ENCODE data around the gene MRPL10. TPM values are rescaled to one million over a fixed set of nuclear protein-coding genes. Genes with fewer than 3 reads are reported as not detected.
A peak's percentile ranks its signal among the peaks of the same experiment; 100 is the strongest.

Gene MRPL10
- total and polyA plus RNA-seq, 2 experiments from 2014 or later: 50.2 to 74.7 TPM

DNA sequence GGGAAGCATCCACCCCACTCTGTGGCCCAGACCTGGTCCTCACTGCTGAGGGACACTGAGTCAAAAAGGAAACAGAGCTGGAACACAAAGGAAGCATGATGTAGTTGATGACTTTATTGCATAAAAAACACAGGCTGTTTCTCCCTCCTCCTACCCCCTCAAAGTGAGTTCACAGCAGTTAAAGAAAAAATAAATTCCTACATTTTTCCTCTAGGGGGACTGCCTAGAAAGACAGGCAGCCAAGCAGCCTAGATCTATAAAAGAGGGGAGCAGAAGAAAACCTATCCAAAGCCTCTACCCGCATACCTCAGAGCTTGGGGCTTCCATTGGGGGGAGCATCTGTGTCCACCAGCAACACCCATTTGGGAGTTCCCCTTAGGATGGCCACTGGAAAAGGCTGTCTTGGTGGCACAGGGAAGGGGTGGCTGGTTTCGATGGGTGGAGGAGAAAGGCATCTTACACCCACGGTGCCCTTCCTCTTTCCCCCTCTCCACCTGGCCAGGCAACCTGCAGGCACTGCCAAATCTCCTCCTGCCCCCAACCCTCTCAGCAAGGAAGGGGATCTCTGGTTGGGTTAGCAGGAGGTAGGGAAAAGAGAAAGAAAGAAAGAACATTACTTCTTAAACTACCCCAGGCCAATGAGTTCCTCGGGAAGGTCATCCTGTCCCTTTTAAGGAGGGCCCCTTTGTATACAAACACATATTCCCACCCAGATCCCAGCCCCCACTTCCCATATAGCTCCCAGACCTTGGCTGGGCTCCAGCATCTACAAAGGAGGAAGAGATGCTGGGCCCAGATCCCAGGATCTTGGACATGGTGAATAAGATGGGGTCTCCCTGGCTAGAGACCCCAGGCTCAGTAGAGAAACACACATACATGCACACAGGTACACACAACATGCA, 13.7 kb upstream of the MRPL10 start:
- peak; percentile 57 for DNase-seq (ENCODE audit: low spot score)
- no peak for ATAC-seq
- H2AFZ ChIP-seq: no peak overlapping the region
- H3K9me3 Mint-ChIP-seq: no peaks in the 10 kb centered on the region
- peaks cover 52% of the 10 kb centered on the region for H3K4me1 Mint-ChIP-seq
- TF ChIP-seq POLR2AphosphoS5 (IDR thresholded peaks at IDR 0.05; ENCODE audit: low read depth): no peak
- TF ChIP-seq, protein P1, sequence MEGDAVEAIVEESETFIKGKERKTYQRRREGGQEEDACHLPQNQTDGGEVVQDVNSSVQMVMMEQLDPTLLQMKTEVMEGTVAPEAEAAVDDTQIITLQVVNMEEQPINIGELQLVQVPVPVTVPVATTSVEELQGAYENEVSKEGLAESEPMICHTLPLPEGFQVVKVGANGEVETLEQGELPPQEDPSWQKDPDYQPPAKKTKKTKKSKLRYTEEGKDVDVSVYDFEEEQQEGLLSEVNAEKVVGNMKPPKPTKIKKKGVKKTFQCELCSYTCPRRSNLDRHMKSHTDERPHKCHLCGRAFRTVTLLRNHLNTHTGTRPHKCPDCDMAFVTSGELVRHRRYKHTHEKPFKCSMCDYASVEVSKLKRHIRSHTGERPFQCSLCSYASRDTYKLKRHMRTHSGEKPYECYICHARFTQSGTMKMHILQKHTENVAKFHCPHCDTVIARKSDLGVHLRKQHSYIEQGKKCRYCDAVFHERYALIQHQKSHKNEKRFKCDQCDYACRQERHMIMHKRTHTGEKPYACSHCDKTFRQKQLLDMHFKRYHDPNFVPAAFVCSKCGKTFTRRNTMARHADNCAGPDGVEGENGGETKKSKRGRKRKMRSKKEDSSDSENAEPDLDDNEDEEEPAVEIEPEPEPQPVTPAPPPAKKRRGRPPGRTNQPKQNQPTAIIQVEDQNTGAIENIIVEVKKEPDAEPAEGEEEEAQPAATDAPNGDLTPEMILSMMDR (conservative IDR thresholded peaks at IDR 0.05; ENCODE audit: low read depth in 2 of 2): peak; percentile 21 to 50; a peak in 3 of 4 replicates
- TF ChIP-seq, protein P2, sequence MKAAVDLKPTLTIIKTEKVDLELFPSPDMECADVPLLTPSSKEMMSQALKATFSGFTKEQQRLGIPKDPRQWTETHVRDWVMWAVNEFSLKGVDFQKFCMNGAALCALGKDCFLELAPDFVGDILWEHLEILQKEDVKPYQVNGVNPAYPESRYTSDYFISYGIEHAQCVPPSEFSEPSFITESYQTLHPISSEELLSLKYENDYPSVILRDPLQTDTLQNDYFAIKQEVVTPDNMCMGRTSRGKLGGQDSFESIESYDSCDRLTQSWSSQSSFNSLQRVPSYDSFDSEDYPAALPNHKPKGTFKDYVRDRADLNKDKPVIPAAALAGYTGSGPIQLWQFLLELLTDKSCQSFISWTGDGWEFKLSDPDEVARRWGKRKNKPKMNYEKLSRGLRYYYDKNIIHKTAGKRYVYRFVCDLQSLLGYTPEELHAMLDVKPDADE (IDR thresholded peaks at IDR 0.05): no peak
- no peak overlapping the region for H3K4me3 Mint-ChIP-seq
- peaks cover 4% of the 10 kb centered on the region; the same call in 1 of the 2 replicates for H4K20me1 ChIP-seq (replicated peaks; ENCODE audit: insufficient read depth)
- H3K4me2 ChIP-seq: no peak overlapping the region
- H3K36me3 ChIP-seq (ENCODE audit: insufficient read depth): no peaks in the 10 kb centered on the region
- peaks cover 66% of the 10 kb centered on the region for H3K27me3 ChIP-seq (ENCODE audit: insufficient read depth)
- no peaks in the 10 kb centered on the region for H3K9me2 ChIP-seq (ENCODE audit: insufficient read depth)
- peaks cover 10% of the 10 kb centered on the region; the same call in 1 of the 2 replicates for H3F3A ChIP-seq (replicated peaks; ENCODE audit: low read depth)
- H3K36me3 Mint-ChIP-seq (ENCODE audit: low read depth): no peaks in the 10 kb centered on the region
- H3K27ac Mint-ChIP-seq: no peak overlapping the region
- H3K4me1 ChIP-seq (ENCODE audit: insufficient read depth): peaks cover 29% of the 10 kb centered on the region; the same call in 1 of the 2 replicates
- H3K4me3 ChIP-seq: no peak overlapping the region
- peaks cover 59% of the 10 kb centered on the region for H3K27me3 Mint-ChIP-seq (ENCODE audit: insufficient read depth, low read depth, poor library complexity)
- H3K27ac ChIP-seq (ENCODE audit: low read depth): no peak overlapping the region
- no peaks in the 10 kb centered on the region; the same call in 1 of the 2 replicates for H3K79me2 ChIP-seq (replicated peaks; ENCODE audit: insufficient read depth)

GRCh38 chr17:47844227-47844626, 12.9 kb upstream of the MRPL10 start:
- Histone ChIP-seq H3F3A (replicated peaks; ENCODE audit: low read depth) (peaks cover 10% of the 10 kb centered on the region; the same call in 1 of the 2 replicates), H3K27ac (ENCODE audit: low read depth) (no peak overlapping the region), H3K36me3 (ENCODE audit: insufficient read depth) (no peaks in the 10 kb centered on the region), H2AFZ (no peak overlapping the region), H3K9me2 (ENCODE audit: insufficient read depth) (no peaks in the 10 kb centered on the region), H4K20me1 (replicated peaks; ENCODE audit: insufficient read depth) (no peaks in the 10 kb centered on the region; the same call in 1 of the 2 replicates), H3K4me1 (ENCODE audit: insufficient read depth) (peaks cover 27% of the 10 kb centered on the region; the same call in 1 of the 2 replicates), H3K4me2 (no peak overlapping the region), H3K27me3 (ENCODE audit: insufficient read depth) (peaks cover 57% of the 10 kb centered on the region), H3K4me3 (no peak overlapping the region), H3K79me2 (replicated peaks; ENCODE audit: insufficient read depth) (no peaks in the 10 kb centered on the region; the same call in 1 of the 2 replicates)
- no peak for ATAC-seq
- H3K4me1 Mint-ChIP-seq: peaks cover 50% of the 10 kb centered on the region
- no peaks in the 10 kb centered on the region for H3K9me3 Mint-ChIP-seq
- H3K4me3 Mint-ChIP-seq: no peak overlapping the region
- H3K36me3 Mint-ChIP-seq (ENCODE audit: low read depth): no peaks in the 10 kb centered on the region
- no peak overlapping the region for H3K27ac Mint-ChIP-seq
- no peak for DNase-seq (ENCODE audit: low spot score)
- peaks cover 56% of the 10 kb centered on the region for H3K27me3 Mint-ChIP-seq (ENCODE audit: insufficient read depth, low read depth, poor library complexity)
- TF ChIP-seq CREB1 (CRISPR knock-in tag; IDR thresholded peaks at IDR 0.05; ENCODE audit: low read depth) (no peak), ZNF114 (CRISPR knock-in tag; IDR thresholded peaks at IDR 0.05) (no peak), EZH2 (IDR thresholded peaks at IDR 0.05; ENCODE audit: low read depth, unreplicated experiment) (no peak), JUNB (IDR thresholded peaks at IDR 0.05; ENCODE audit: unreplicated experiment) (no peak), STAT1 (IDR thresholded peaks at IDR 0.05; ENCODE audit: unreplicated experiment) (no peak), REST (IDR thresholded peaks at IDR 0.05; ENCODE audit: unreplicated experiment) (no peak), EZH2phosphoT487 (IDR thresholded peaks at IDR 0.05; ENCODE audit: unreplicated experiment) (no peak), ZNF331 (CRISPR knock-in tag; IDR thresholded peaks at IDR 0.05; ENCODE audit: low read depth) (no peak)
- TF ChIP-seq, protein P2 (IDR thresholded peaks at IDR 0.05): no peak
- TF ChIP-seq, protein P1 (conservative IDR thresholded peaks at IDR 0.05; ENCODE audit: low read depth in 2 of 2): no peak

Measured in GM23338 (cell line).